Measurements from ENCODE around the gene ADRA2B. TPM values are rescaled to one million over a fixed set of nuclear protein-coding genes. Genes with fewer than 3 reads are reported as not detected.

Gene ADRA2B
- total and polyA plus RNA-seq, 2 experiments from 2014 or later = 0.66 to 0.87 TPM

DNA sequence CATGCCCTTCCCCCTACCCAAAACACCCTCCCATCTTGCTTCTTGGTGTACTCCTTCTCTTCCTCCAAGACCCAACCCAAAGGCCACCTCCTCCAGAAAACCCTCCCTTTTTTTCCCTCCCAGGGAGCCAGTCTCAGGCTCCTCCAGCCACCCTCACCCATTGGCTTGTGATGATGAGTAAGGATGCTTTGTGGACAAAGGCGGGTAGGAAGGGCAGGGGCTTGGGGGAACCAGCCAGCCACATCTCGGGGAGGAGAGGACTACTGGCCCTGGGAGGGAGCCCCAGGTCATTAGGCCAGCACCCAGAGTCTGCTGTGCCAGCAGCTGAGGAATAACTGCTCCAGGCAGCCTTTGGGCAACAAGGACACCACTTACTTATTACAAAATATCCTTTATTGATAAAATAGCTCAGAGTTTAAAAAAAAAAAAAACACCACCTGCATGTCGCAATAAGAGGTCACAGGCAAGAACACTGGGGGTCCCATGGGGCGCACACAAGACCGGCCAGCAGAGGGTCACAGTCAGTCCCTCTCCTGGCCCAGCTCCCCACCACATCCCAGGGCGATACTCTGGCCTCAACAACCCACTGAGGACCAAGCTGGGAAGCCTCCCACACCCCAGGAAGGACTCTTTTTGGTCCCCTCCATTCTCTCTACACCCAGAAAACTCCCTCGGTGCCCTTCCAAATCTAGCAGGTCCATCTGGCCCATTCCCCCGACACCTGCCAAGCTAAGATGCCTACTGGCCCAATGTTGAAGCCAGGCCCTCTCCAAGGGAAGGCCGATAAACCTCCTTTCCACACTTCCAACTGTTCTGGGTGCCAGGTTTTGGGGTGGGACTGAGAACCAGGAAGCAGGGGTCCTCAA, 3.6 kb downstream of the ADRA2B start:
- Histone ChIP-seq H3K9me2 (replicated peaks; ENCODE audit: insufficient read depth) (no peaks in the 10 kb centered on the region), H2AFZ (no peak overlapping the region), H3K79me2 (no peaks in the 10 kb centered on the region), H3K4me2 (no peak overlapping the region), H4K20me1 (ENCODE audit: insufficient read depth, poor library complexity, severe bottlenecking) (no peaks in the 10 kb centered on the region), H3K36me3 (replicated peaks; ENCODE audit: insufficient read depth, low read depth) (no peaks in the 10 kb centered on the region), H3K9me3 (ENCODE audit: low read depth) (no peaks in the 10 kb centered on the region), H3K4me1 (ENCODE audit: insufficient read depth) (peaks cover 16% of the 10 kb centered on the region), H3K27ac (no peak overlapping the region), H3K4me3 (no peak overlapping the region), H3K27me3 (no peaks in the 10 kb centered on the region)
- WGBS (ENCODE audit: low lambda C conversion rate, missing lambda C conversion rate) = 91% methylated on average over 9 of the region's 9 CpGs
- no peak for DNase-seq (ENCODE audit: low spot score)
- TF ChIP-seq, protein P1, sequence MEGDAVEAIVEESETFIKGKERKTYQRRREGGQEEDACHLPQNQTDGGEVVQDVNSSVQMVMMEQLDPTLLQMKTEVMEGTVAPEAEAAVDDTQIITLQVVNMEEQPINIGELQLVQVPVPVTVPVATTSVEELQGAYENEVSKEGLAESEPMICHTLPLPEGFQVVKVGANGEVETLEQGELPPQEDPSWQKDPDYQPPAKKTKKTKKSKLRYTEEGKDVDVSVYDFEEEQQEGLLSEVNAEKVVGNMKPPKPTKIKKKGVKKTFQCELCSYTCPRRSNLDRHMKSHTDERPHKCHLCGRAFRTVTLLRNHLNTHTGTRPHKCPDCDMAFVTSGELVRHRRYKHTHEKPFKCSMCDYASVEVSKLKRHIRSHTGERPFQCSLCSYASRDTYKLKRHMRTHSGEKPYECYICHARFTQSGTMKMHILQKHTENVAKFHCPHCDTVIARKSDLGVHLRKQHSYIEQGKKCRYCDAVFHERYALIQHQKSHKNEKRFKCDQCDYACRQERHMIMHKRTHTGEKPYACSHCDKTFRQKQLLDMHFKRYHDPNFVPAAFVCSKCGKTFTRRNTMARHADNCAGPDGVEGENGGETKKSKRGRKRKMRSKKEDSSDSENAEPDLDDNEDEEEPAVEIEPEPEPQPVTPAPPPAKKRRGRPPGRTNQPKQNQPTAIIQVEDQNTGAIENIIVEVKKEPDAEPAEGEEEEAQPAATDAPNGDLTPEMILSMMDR (IDR thresholded peaks at IDR 0.05; ENCODE audit: poor library complexity) = no peak
- TF ChIP-seq EZH2 (IDR thresholded peaks at IDR 0.05; ENCODE audit: borderline replicate concordance) (no peak), EZH2phosphoT487 (IDR thresholded peaks at IDR 0.05; ENCODE audit: low read depth, severe bottlenecking, unreplicated experiment) (no peak)

DNA sequence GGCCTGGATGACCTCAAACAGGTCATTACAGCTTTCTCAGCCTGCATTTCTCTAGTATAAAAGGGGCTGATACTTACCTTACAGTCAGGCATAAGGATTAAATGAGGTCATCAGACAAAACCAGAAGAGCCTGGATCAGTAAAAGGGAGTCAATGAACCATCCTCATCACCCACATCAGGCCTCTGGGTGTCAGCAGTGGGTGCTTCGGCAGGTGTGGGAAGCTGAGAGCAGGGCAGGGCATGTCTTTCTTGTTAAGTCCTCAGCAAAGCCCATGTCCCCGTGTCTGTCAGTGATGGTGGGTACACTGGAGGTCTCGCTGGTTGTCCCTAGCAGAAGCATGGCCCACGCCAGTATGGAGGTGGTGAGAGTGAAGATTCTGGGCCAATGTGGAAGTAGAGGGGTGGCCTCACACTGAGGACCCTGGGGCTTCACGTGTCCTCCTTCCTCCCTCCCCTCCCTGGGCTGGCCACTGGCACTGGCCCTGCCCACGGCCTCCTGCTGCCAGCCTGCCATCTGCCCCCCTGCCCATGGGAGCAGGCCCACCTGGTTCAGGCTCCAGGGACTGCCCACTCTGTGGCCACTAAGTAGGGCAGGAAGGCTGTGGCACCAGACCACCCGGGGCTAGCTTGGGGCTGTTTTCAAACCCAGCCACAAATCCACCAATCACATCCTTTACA, 4.4 kb downstream of the ADRA2B start:
- Histone ChIP-seq H3K79me2 (no peaks in the 10 kb centered on the region), H3K27ac (no peak overlapping the region)
- WGBS (ENCODE audit: low lambda C conversion rate, missing lambda C conversion rate) = 86% methylated on average over 7 of the region's 7 CpGs

GRCh38 chr2:96111257-96111640, 5.1 kb downstream of the ADRA2B start:
- WGBS (ENCODE audit: low lambda C conversion rate, missing lambda C conversion rate) = 71% methylated on average over 4 of the region's 4 CpGs
- TF ChIP-seq, protein P1 (IDR thresholded peaks at IDR 0.05; ENCODE audit: poor library complexity) = no peak
- TF ChIP-seq EZH2 (IDR thresholded peaks at IDR 0.05; ENCODE audit: borderline replicate concordance) (no peak), EZH2phosphoT487 (IDR thresholded peaks at IDR 0.05; ENCODE audit: low read depth, severe bottlenecking, unreplicated experiment) (no peak)

More for the DNA sequence above, 4.4 kb downstream of the ADRA2B start:
- H2AFZ ChIP-seq = no peak overlapping the region
- H3K9me2 ChIP-seq (replicated peaks; ENCODE audit: insufficient read depth) = no peaks in the 10 kb centered on the region
- peaks cover 12% of the 10 kb centered on the region for H3K4me1 ChIP-seq (ENCODE audit: insufficient read depth)
- no peaks in the 10 kb centered on the region for H3K27me3 ChIP-seq
- H3K4me3 ChIP-seq = no peak overlapping the region
- no peak for TF ChIP-seq EZH2 (IDR thresholded peaks at IDR 0.05; ENCODE audit: borderline replicate concordance)
- no peak for TF ChIP-seq EZH2phosphoT487 (IDR thresholded peaks at IDR 0.05; ENCODE audit: low read depth, severe bottlenecking, unreplicated experiment)
- TF ChIP-seq, protein P1 (IDR thresholded peaks at IDR 0.05; ENCODE audit: poor library complexity) = no peak
- H3K4me2 ChIP-seq = no peak overlapping the region
- no peaks in the 10 kb centered on the region for H3K9me3 ChIP-seq (ENCODE audit: low read depth)
- no peak for DNase-seq (ENCODE audit: low spot score)
- H3K36me3 ChIP-seq (replicated peaks; ENCODE audit: insufficient read depth, low read depth) = no peaks in the 10 kb centered on the region
- no peaks in the 10 kb centered on the region for H4K20me1 ChIP-seq (ENCODE audit: insufficient read depth, poor library complexity, severe bottlenecking)

More at GRCh38 chr2:96111257-96111640, 5.1 kb downstream of the ADRA2B start:
- Histone ChIP-seq H3K4me3 (no peak overlapping the region), H3K36me3 (replicated peaks; ENCODE audit: insufficient read depth, low read depth) (no peaks in the 10 kb centered on the region), H3K4me2 (no peak overlapping the region), H2AFZ (no peak overlapping the region), H3K4me1 (ENCODE audit: insufficient read depth) (peaks cover 12% of the 10 kb centered on the region), H4K20me1 (ENCODE audit: insufficient read depth, poor library complexity, severe bottlenecking) (no peaks in the 10 kb centered on the region), H3K9me2 (replicated peaks; ENCODE audit: insufficient read depth) (no peaks in the 10 kb centered on the region), H3K27me3 (no peaks in the 10 kb centered on the region), H3K79me2 (no peaks in the 10 kb centered on the region), H3K27ac (no peak overlapping the region), H3K9me3 (ENCODE audit: low read depth) (no peaks in the 10 kb centered on the region)
- DNase-seq (ENCODE audit: low spot score) = no peak
